H9 (cell line): ENCODE results near the gene ZIC5. TPM values are rescaled to one million over a fixed set of nuclear protein-coding genes. Genes with fewer than 3 reads are reported as not detected.

ENCODE experiments used
- DNase-seq: peaks from one replicate; pipeline ENCODE4 v3.0.0-alpha.2; 2017
- H2AFZ ChIP-seq: one replicate; pipeline ENCODE4 v1.6.1; 2013; ENCODE audit warnings: mild to moderate bottlenecking, low read length, control low read depth, moderate library complexity
- H2AK5ac ChIP-seq: 2 replicates; pipeline ENCODE4 v1.6.1; 2013; ENCODE audit warnings: low read length, control low read depth, mixed read lengths; ENCODE audit not compliant: insufficient read length
- H2BK120ac ChIP-seq: one replicate; pipeline ENCODE4 v1.6.1; 2013; ENCODE audit warnings: low read depth, mild to moderate bottlenecking, low read length, control low read depth, inconsistent platforms; ENCODE audit not compliant: poor library complexity, severe bottlenecking
- H2BK12ac ChIP-seq: 2 replicates; pipeline ENCODE4 v1.6.1; 2013; ENCODE audit warnings: low read length, control low read depth, mixed read lengths, low read depth; ENCODE audit not compliant: insufficient read length
- H2BK15ac ChIP-seq: 2 replicates; pipeline ENCODE4 v1.6.1; 2013; ENCODE audit warnings: low read depth, low read length, control low read depth
- H2BK20ac ChIP-seq: one replicate; pipeline ENCODE4 v1.6.1; 2013; ENCODE audit warnings: low read depth, mild to moderate bottlenecking, low read length, control low read depth, inconsistent platforms; ENCODE audit not compliant: poor library complexity, severe bottlenecking
- H2BK5ac ChIP-seq: 2 replicates; pipeline ENCODE4 v1.6.1; 2013; ENCODE audit warnings: low read length, control low read depth, mixed read lengths; ENCODE audit not compliant: insufficient read length
- H3K14ac ChIP-seq: 2 replicates; pipeline ENCODE4 v1.6.1; 2013; ENCODE audit warnings: low read length, control low read depth; ENCODE audit not compliant: insufficient read depth
- H3K18ac ChIP-seq: 2 replicates; pipeline ENCODE4 v1.6.1; 2013; ENCODE audit warnings: low read depth, mild to moderate bottlenecking, mixed read lengths, low read length, control low read depth; ENCODE audit not compliant: insufficient read length
- H3K23ac ChIP-seq: 2 replicates; pipeline ENCODE4 v1.6.1; 2013; ENCODE audit warnings: low read length, control low read depth, mixed read lengths, low read depth; ENCODE audit not compliant: insufficient read length
- H3K23me2 ChIP-seq: 2 replicates; pipeline ENCODE4 v1.6.1; 2013; ENCODE audit warnings: low read depth, mild to moderate bottlenecking, mixed read lengths, low read length, control low read depth; ENCODE audit not compliant: insufficient read length, poor library complexity, severe bottlenecking
- H3K27ac ChIP-seq: 2 replicates; pipeline ENCODE4 v1.5.1; 2013; ENCODE audit warnings: low read length, control low read depth, mixed read lengths, low read depth; ENCODE audit not compliant: insufficient read length
- H3K27me3 ChIP-seq: 2 replicates; pipeline ENCODE4 v1.6.1; 2013; ENCODE audit warnings: low read length, control low read depth, inconsistent platforms; ENCODE audit not compliant: insufficient read depth
- H3K4ac ChIP-seq: 2 replicates; pipeline ENCODE4 v1.6.1; 2013; ENCODE audit warnings: low read depth, mild to moderate bottlenecking, control low read depth, inconsistent platforms, low read length, moderate library complexity
- H3K4me1 ChIP-seq: 2 replicates; pipeline ENCODE4 v1.6.1; 2013; ENCODE audit warnings: low read length, control low read depth, inconsistent platforms; ENCODE audit not compliant: insufficient read depth
- H3K4me2 ChIP-seq: 2 replicates; pipeline ENCODE4 v1.6.1; 2013; ENCODE audit warnings: low read length, control low read depth, mixed read lengths; ENCODE audit not compliant: insufficient read length, insufficient read depth
- H3K56ac ChIP-seq: 2 replicates; pipeline ENCODE4 v1.6.1; 2013; ENCODE audit warnings: low read depth, mild to moderate bottlenecking, mixed read lengths, low read length, control low read depth; ENCODE audit not compliant: insufficient read length
- H3K79me1 ChIP-seq: 2 replicates; pipeline ENCODE4 v1.6.1; 2013; ENCODE audit warnings: low read depth, mild to moderate bottlenecking, moderate library complexity, low read length, control low read depth, inconsistent platforms; ENCODE audit not compliant: insufficient read depth, poor library complexity, severe bottlenecking
- H3K79me2 ChIP-seq: 2 replicates; pipeline ENCODE4 v1.6.1; 2013; ENCODE audit warnings: low read length, control low read depth, inconsistent platforms; ENCODE audit not compliant: insufficient read depth
- H3K9ac ChIP-seq: 2 replicates; pipeline ENCODE4 v1.6.1; 2013; ENCODE audit warnings: low read length, control low read depth, mixed read lengths; ENCODE audit not compliant: insufficient read length; ENCODE audit errors: extremely low read depth
- H3K9me3 ChIP-seq: one replicate; pipeline ENCODE4 v1.6.1; 2013; ENCODE audit warnings: low read depth, low read length, inconsistent platforms; ENCODE audit not compliant: control insufficient read depth
- H3T11ph ChIP-seq: one replicate; pipeline ENCODE4 v1.6.1; 2013; ENCODE audit warnings: mild to moderate bottlenecking, low read length, control low read depth, inconsistent platforms
- H4K20me1 ChIP-seq: one replicate; pipeline ENCODE4 v1.6.1; 2013; ENCODE audit not compliant: control insufficient read depth, insufficient read length, insufficient read depth
- H4K5ac ChIP-seq: 2 replicates; pipeline ENCODE4 v1.6.1; 2013; ENCODE audit warnings: low read depth, mild to moderate bottlenecking, mixed read lengths, low read length, control low read depth; ENCODE audit not compliant: insufficient read length
- H4K8ac ChIP-seq: replicated peaks from 2 replicates; pipeline ENCODE4 v1.6.1; 2013; ENCODE audit warnings: low read length, control low read depth, mixed read lengths, low read depth; ENCODE audit not compliant: insufficient read length
- H4K91ac ChIP-seq: 2 replicates; pipeline ENCODE4 v1.6.1; 2013; ENCODE audit warnings: low read depth, mild to moderate bottlenecking, moderate library complexity, mixed read lengths, low read length, control low read depth; ENCODE audit not compliant: insufficient read length
- H3K27ac Mint-ChIP-seq, 3 experiments: 2 replicates in 2 of 3; 3 replicates in 1 of 3; pipeline ENCODE4 v1.8.0; 2020 to 2021; ENCODE audit warnings: mixed read lengths in 3 of 3, mild to moderate bottlenecking in 1 of 3, moderate library complexity in 1 of 3
- H3K27me3 Mint-ChIP-seq: 2 replicates; pipeline ENCODE4 v1.8.0; 2021; ENCODE audit warnings: low read depth, mild to moderate bottlenecking, moderate library complexity, mixed read lengths
- H3K36me3 Mint-ChIP-seq, 3 experiments: 2 replicates in 2 of 3; 3 replicates in 1 of 3; pipeline ENCODE4 v1.8.0; 2020 to 2021; ENCODE audit warnings: low read depth in 3 of 3, mixed read lengths in 3 of 3; ENCODE audit not compliant: insufficient read depth in 1 of 3
- H3K4me1 Mint-ChIP-seq, 2 experiments: 2 replicates each; pipeline ENCODE4 v1.8.0; 2020; ENCODE audit warnings: mixed read lengths in 2 of 2
- H3K4me3 Mint-ChIP-seq, 2 experiments: 2 replicates in 1 of 2; 3 replicates in 1 of 2; pipeline ENCODE4 v1.8.0; 2020 to 2021; ENCODE audit warnings: mild to moderate bottlenecking in 2 of 2, mixed read lengths in 2 of 2, moderate library complexity in 1 of 2
- H3K9me3 Mint-ChIP-seq, 2 experiments: 2 replicates in 1 of 2; 3 replicates in 1 of 2; pipeline ENCODE4 v1.8.0; 2020; ENCODE audit warnings: mild to moderate bottlenecking in 2 of 2, mixed read lengths in 2 of 2, moderate library complexity in 1 of 2
- CTCF ChIP-seq: fragments of 200-600 bp; sonication (generic); conservative IDR thresholded peaks from 3 replicates; pipeline ENCODE4 v1.8.0; 2021; ENCODE audit warnings: antibody characterized with exemption, mild to moderate bottlenecking
- WGBS: extraction: QIAGEN DNeasy Blood & Tissue Kit; methylation state at CpG from one replicate; pipeline ENCODE4 v1.1.7; 2013; ENCODE audit warnings: missing lambda C conversion rate, low lambda C conversion rate, mixed read lengths; ENCODE audit not compliant: insufficient read length; ENCODE audit errors: extremely low coverage; 5-methylcytosine and 5-hydroxymethylcytosine counted together
- total RNA-seq: library from RNA; stranded (reverse); gene quantifications from 2 replicates; pipeline ENCODE4 v1.2.1, GENCODE V29; 2021

Gene ZIC5
- total RNA-seq, 1 experiment from 2014 or later: 51.9 TPM

GRCh38 chr13:100019780-100020356 lies 48.3 kb upstream of the ZIC5 start:
- Histone ChIP-seq H3K9ac (no peak overlapping the region), H3K14ac (peak overlapping the region; percentile 11; the same call in 1 of the 2 replicates), H2BK20ac (no peak overlapping the region), H4K91ac (no peak overlapping the region), H3K23me2 (no peaks in the 10 kb centered on the region), H3K56ac (no peak overlapping the region), H2BK15ac (no peak overlapping the region), H2BK5ac (no peak overlapping the region), H4K5ac (no peak overlapping the region), H4K20me1 (no peaks in the 10 kb centered on the region), H3K27ac (no peak overlapping the region), H4K8ac (no peak overlapping the region), H3K79me1 (no peaks in the 10 kb centered on the region), H3K4me1 (no peaks in the 10 kb centered on the region; the same call in 1 of the 2 replicates), H2AK5ac (no peak overlapping the region), H2BK12ac (no peak overlapping the region), H3K79me2 (no peaks in the 10 kb centered on the region), H3T11ph (no peak overlapping the region), H3K4ac (no peak overlapping the region), H3K4me2 (no peak overlapping the region), H2AFZ (no peak overlapping the region), H2BK120ac (no peak overlapping the region), H3K18ac (no peak overlapping the region), H3K27me3 (no peaks in the 10 kb centered on the region), H3K9me3 (no peaks in the 10 kb centered on the region), H3K23ac (no peak overlapping the region)
- Mint-ChIP-seq H3K36me3 (no peaks in the 10 kb centered on the region; a peak in 1 of 7 replicates), H3K27ac (peak overlapping the region; percentile 34 to 94 (median 76); a peak in 3 of 7 replicates), H3K4me1 (peaks cover 3 to 16% of the 10 kb centered on the region in 2 experiments; a peak in 3 of 4 replicates), H3K27me3 (no peaks in the 10 kb centered on the region), H3K9me3 (peaks cover 0 to 5% of the 10 kb centered on the region in 2 experiments; a peak in 3 of 5 replicates), H3K4me3 (no peak overlapping the region)
- peak; percentile 61 for DNase-seq
- no CpG with 5 or more reads among the region's 3 CpGs for WGBS
- TF ChIP-seq CTCF: no peak
